Neural cell (in vitro differentiated cells): ENCODE data around the gene BCKDHB. TPM values are rescaled to one million over a fixed set of nuclear protein-coding genes. Genes with fewer than 3 reads are reported as not detected.

ENCODE experiments used
- H2AFZ ChIP-seq: fragments of 200-600, 300-800 bp; sonication (generic), shearing (Covaris generic); 2 replicates; pipeline ENCODE4 v1.6.0; 2014; ENCODE audit warnings: low read depth, mild to moderate bottlenecking, antibody characterized with exemption, low read length, moderate library complexity
- H3F3A ChIP-seq: fragments of 200-600 bp; shearing (Covaris generic); 2 replicates; pipeline ENCODE4 v1.6.1; 2016; ENCODE audit warnings: mild to moderate bottlenecking, moderate library complexity, mixed read lengths, antibody characterized with exemption, low read length; ENCODE audit not compliant: insufficient read depth, poor library complexity, severe bottlenecking
- H3K27ac ChIP-seq: fragments of 200-600, 300-800 bp; sonication (generic), shearing (Covaris generic); 2 replicates; pipeline ENCODE4 v1.5.1; 2014; ENCODE audit warnings: mild to moderate bottlenecking, low read length, moderate library complexity
- H3K27me3 ChIP-seq: fragments of 300-800, 200-600 bp; sonication (generic), shearing (Covaris generic); 2 replicates; pipeline ENCODE4 v1.6.0; 2014; ENCODE audit warnings: mild to moderate bottlenecking, low read depth, low read length, moderate library complexity; ENCODE audit not compliant: insufficient read depth
- H3K36me3 ChIP-seq: fragments of 300-800, 200-600 bp; sonication (generic), shearing (Covaris generic); 2 replicates; pipeline ENCODE4 v1.5.1; 2014; ENCODE audit warnings: mild to moderate bottlenecking, antibody characterized with exemption, low read length, moderate library complexity; ENCODE audit not compliant: insufficient read depth
- H3K4me2 ChIP-seq: fragments of 300-800, 200-600 bp; sonication (generic), shearing (Covaris generic); 2 replicates; pipeline ENCODE4 v1.6.0; 2014; ENCODE audit warnings: mild to moderate bottlenecking, low read length
- H3K4me3 ChIP-seq: fragments of 300-800, 200-600 bp; sonication (generic), shearing (Covaris generic); 2 replicates; pipeline ENCODE4 v1.5.1; 2014; ENCODE audit warnings: mild to moderate bottlenecking, low read length, moderate library complexity
- H3K79me2 ChIP-seq: fragments of 200-600 bp; shearing (Covaris generic); replicated peaks from 2 replicates; pipeline ENCODE4 v1.6.0; 2014; ENCODE audit warnings: mild to moderate bottlenecking, low read length, moderate library complexity; ENCODE audit not compliant: insufficient read depth
- H3K9ac ChIP-seq: fragments of 300-800, 200-600 bp; sonication (generic), shearing (Covaris generic); 2 replicates; pipeline ENCODE4 v1.6.1; 2016; ENCODE audit warnings: mild to moderate bottlenecking, low read length, mixed read lengths
- H3K9me2 ChIP-seq: fragments of 200-600 bp; shearing (Covaris generic); 2 replicates; pipeline ENCODE4 v1.6.1; 2016; ENCODE audit warnings: mild to moderate bottlenecking, low read length, mixed read lengths; ENCODE audit not compliant: insufficient read depth
- H3K9me3 ChIP-seq: fragments of 200-600, 300-800 bp; sonication (generic), shearing (Covaris generic); 2 replicates; pipeline ENCODE4 v1.6.1; 2016; ENCODE audit warnings: mild to moderate bottlenecking, mixed run types, low read length, moderate library complexity, mixed read lengths
- H4K20me1 ChIP-seq: fragments of 200-600 bp; shearing (Covaris generic); 2 replicates; pipeline ENCODE4 v1.6.1; 2016; ENCODE audit warnings: mild to moderate bottlenecking, mixed run types; ENCODE audit not compliant: insufficient read depth
- EP300 ChIP-seq: fragments of 450-650 bp; conservative IDR thresholded peaks from 2 replicates; pipeline ENCODE4 v1.6.1; 2014; ENCODE audit warnings: antibody characterized with exemption, mild to moderate bottlenecking, moderate library complexity; ENCODE audit not compliant: poor library complexity, severe bottlenecking
- EZH2 ChIP-seq: fragments of 200-600, 300-800 bp; shearing (Covaris generic), sonication (generic); IDR thresholded peaks from 2 replicates; pipeline ENCODE4 v1.6.1; 2014; ENCODE audit warnings: antibody characterized with exemption, low read length, borderline replicate concordance, mild to moderate bottlenecking; ENCODE audit not compliant: insufficient read depth, poor library complexity, severe bottlenecking
- MXI1 ChIP-seq: fragments of 450-650 bp; conservative IDR thresholded peaks from 2 replicates; pipeline ENCODE4 v1.6.1; 2014; ENCODE audit warnings: antibody characterized with exemption, mild to moderate bottlenecking; ENCODE audit not compliant: poor library complexity, severe bottlenecking
- POLR2AphosphoS5 ChIP-seq: IDR thresholded peaks from 2 replicates; pipeline ENCODE4 v1.6.1; 2012
- RAD21 ChIP-seq: fragments of 450-650 bp; conservative IDR thresholded peaks from 2 replicates; pipeline ENCODE4 v1.6.1; 2014; ENCODE audit warnings: antibody characterized with exemption, mild to moderate bottlenecking, moderate library complexity
- REST ChIP-seq: IDR thresholded peaks from 2 replicates; pipeline ENCODE4 v1.6.1; 2012; ENCODE audit warnings: borderline replicate concordance
- SMC3 ChIP-seq: fragments of 450-650 bp; conservative IDR thresholded peaks from 2 replicates; pipeline ENCODE4 v1.6.1; 2014; ENCODE audit warnings: antibody characterized with exemption, mild to moderate bottlenecking, moderate library complexity; ENCODE audit not compliant: poor library complexity
- TAF1 ChIP-seq: IDR thresholded peaks from 2 replicates; pipeline ENCODE4 v1.6.1; 2012; ENCODE audit warnings: low read depth
- polyA plus RNA-seq: library from polyadenylated mRNA; depleted of rRNA; stranded (reverse); fragments of >200 nt; gene quantifications from 2 replicates; pipeline ENCODE4 v1.2.3, GENCODE V29; 2014
- TF ChIP-seq, protein P1 (sequence below): fragments of 450-650 bp; IDR thresholded peaks from 2 replicates; pipeline ENCODE4 v1.5.1; 2014; ENCODE audit warnings: antibody characterized with exemption, mild to moderate bottlenecking, moderate library complexity; ENCODE audit not compliant: poor library complexity, severe bottlenecking

The BCKDHB gene
- polyA plus RNA-seq, 1 donor from 2014 or later: 16.1 TPM

GRCh38 chr6:80148220-80148619, 41.7 kb downstream of the BCKDHB start:
- Histone ChIP-seq H3K9ac (no peak overlapping the region), H3K27ac (no peak overlapping the region), H3K4me2 (no peak overlapping the region), H3F3A (no peaks in the 10 kb centered on the region), H3K9me3 (no peaks in the 10 kb centered on the region), H4K20me1 (no peaks in the 10 kb centered on the region), H3K27me3 (no peaks in the 10 kb centered on the region), H3K79me2 (no peaks in the 10 kb centered on the region), H3K4me3 (no peak overlapping the region), H2AFZ (no peak overlapping the region), H3K36me3 (no peaks in the 10 kb centered on the region), H3K9me2 (no peaks in the 10 kb centered on the region)
- TF ChIP-seq MXI1: no peak
- TF ChIP-seq EP300: no peak
- TF ChIP-seq, protein P1, sequence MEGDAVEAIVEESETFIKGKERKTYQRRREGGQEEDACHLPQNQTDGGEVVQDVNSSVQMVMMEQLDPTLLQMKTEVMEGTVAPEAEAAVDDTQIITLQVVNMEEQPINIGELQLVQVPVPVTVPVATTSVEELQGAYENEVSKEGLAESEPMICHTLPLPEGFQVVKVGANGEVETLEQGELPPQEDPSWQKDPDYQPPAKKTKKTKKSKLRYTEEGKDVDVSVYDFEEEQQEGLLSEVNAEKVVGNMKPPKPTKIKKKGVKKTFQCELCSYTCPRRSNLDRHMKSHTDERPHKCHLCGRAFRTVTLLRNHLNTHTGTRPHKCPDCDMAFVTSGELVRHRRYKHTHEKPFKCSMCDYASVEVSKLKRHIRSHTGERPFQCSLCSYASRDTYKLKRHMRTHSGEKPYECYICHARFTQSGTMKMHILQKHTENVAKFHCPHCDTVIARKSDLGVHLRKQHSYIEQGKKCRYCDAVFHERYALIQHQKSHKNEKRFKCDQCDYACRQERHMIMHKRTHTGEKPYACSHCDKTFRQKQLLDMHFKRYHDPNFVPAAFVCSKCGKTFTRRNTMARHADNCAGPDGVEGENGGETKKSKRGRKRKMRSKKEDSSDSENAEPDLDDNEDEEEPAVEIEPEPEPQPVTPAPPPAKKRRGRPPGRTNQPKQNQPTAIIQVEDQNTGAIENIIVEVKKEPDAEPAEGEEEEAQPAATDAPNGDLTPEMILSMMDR: no peak
- no peak for TF ChIP-seq REST

DNA sequence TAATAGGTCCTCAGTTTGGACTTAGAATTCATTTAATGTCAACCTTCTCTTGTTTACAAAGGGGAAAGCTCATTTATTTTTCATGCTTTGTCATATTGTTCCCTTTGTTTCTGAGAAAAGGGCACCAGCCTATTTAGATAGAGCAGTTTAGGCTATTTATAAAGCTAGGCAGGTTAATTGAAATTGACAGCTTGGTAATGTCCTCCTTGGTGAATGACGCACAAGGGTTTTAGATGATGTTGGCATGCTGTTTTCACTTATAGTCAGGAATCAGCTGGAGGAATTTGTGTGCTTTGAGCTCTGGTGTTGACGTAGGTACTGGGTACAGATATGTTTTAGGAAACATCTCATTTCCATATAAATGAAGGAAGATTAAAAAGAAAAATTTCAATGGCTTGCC, 45.2 kb downstream of the BCKDHB start:
- Histone ChIP-seq H3K27ac (no peak overlapping the region), H3K36me3 (no peaks in the 10 kb centered on the region), H3K9me3 (no peaks in the 10 kb centered on the region), H3K4me2 (no peak overlapping the region), H3K79me2 (no peaks in the 10 kb centered on the region), H4K20me1 (no peaks in the 10 kb centered on the region), H3K9ac (no peak overlapping the region), H3K9me2 (no peaks in the 10 kb centered on the region), H2AFZ (no peak overlapping the region), H3F3A (no peaks in the 10 kb centered on the region), H3K27me3 (no peaks in the 10 kb centered on the region), H3K4me3 (no peak overlapping the region)
- TF ChIP-seq POLR2AphosphoS5 (no peak), EP300 (no peak), EZH2 (no peak), REST (no peak), SMC3 (no peak), RAD21 (no peak), MXI1 (no peak), TAF1 (no peak)
- TF ChIP-seq, protein P1: no peak
